Keratinocyte (primary cell): Measurements from ENCODE around the gene MRTFB. TPM values are rescaled to one million over a fixed set of nuclear protein-coding genes. Genes with fewer than 3 reads are reported as not detected.

Experiments used
- DNase-seq: peaks from one replicate; pipeline ENCODE4 v3.0.0-alpha.2; 2011; ENCODE audit warnings: low read depth, missing footprints, low spot score
- FAIRE-seq: peaks from 2 replicates; lab custom pipeline; 2011; peaks lifted over from hg19 to GRCh38; lab: Jason Lieb, UNC
- H2AFZ ChIP-seq: 2 replicates; pipeline ENCODE4 v1.6.0; 2012; ENCODE audit warnings: low read length, control low read depth, inconsistent platforms; ENCODE audit not compliant: control insufficient read depth
- H3K27ac ChIP-seq: 2 replicates; pipeline ENCODE4 v1.5.1; 2011; ENCODE audit warnings: low read length; ENCODE audit not compliant: control insufficient read depth, insufficient read depth
- H3K27me3 ChIP-seq: 3 replicates; pipeline ENCODE4 v1.6.0; 2011; ENCODE audit warnings: low read length; ENCODE audit not compliant: control insufficient read depth, insufficient read depth; ENCODE audit errors: extremely low read depth
- H3K36me3 ChIP-seq, 2 experiments: 2 replicates in 1 of 2; 3 replicates in 1 of 2; pipeline ENCODE4 v1.5.1; 2011; ENCODE audit warnings: low read length in 2 of 2, mild to moderate bottlenecking in 1 of 2; ENCODE audit not compliant: control insufficient read depth in 2 of 2, insufficient read depth in 2 of 2; ENCODE audit errors: extremely low read depth in 1 of 2
- H3K4me1 ChIP-seq: 3 replicates; pipeline ENCODE4 v1.5.1; 2011; ENCODE audit warnings: low read length; ENCODE audit not compliant: control insufficient read depth, insufficient read depth; ENCODE audit errors: extremely low read depth
- H3K4me2 ChIP-seq: 3 replicates; pipeline ENCODE4 v1.6.0; 2011; ENCODE audit warnings: low read depth, low read length; ENCODE audit not compliant: control insufficient read depth, insufficient read depth; ENCODE audit errors: extremely low read depth
- H3K4me3 ChIP-seq, 3 experiments: fragments of 200-600 bp in 1 of 3; sonication (generic) in 1 of 3; 2 replicates in 2 of 3; 3 replicates in 1 of 3; pipeline ENCODE4 v1.5.1; 2011 to 2016; ENCODE audit warnings: low read length in 3 of 3, mild to moderate bottlenecking in 3 of 3, control low read depth in 2 of 3, inconsistent platforms in 1 of 3, low read depth in 1 of 3, mixed read lengths in 1 of 3, mixed run types in 1 of 3, moderate library complexity in 1 of 3; ENCODE audit not compliant: control insufficient read depth in 2 of 3, insufficient read depth in 2 of 3; ENCODE audit errors: extremely low read depth in 1 of 3
- H3K79me2 ChIP-seq: 2 replicates; pipeline ENCODE4 v1.6.0; 2012; ENCODE audit warnings: low read length; ENCODE audit not compliant: control insufficient read depth, insufficient read depth
- H3K9ac ChIP-seq: 3 replicates; pipeline ENCODE4 v1.6.0; 2011; ENCODE audit warnings: low read length; ENCODE audit not compliant: control insufficient read depth, insufficient read depth; ENCODE audit errors: extremely low read depth
- H3K9me1 ChIP-seq: 3 replicates; pipeline ENCODE4 v1.6.0; 2011; ENCODE audit warnings: low read length; ENCODE audit not compliant: control insufficient read depth, insufficient read depth; ENCODE audit errors: extremely low read depth
- H3K9me3 ChIP-seq: 2 replicates; pipeline ENCODE4 v1.5.1; 2012; ENCODE audit warnings: low read depth, low read length; ENCODE audit not compliant: control insufficient read depth
- H4K20me1 ChIP-seq: 3 replicates; pipeline ENCODE4 v1.6.0; 2011; ENCODE audit warnings: low read length; ENCODE audit not compliant: control insufficient read depth, insufficient read depth; ENCODE audit errors: extremely low read depth
- EZH2 ChIP-seq: IDR thresholded peaks from one replicate; pipeline ENCODE4 v1.6.1; 2012; ENCODE audit warnings: inconsistent platforms, mild to moderate bottlenecking, low read length, moderate library complexity
- dilution Hi-C: fragments of 300-500 bp; cut with MboI; formaldehyde crosslinking; loops from one replicate; pipeline ENCODE4 v1.7.0; 2020; ENCODE audit warnings: low sequenced_read_pairs; ENCODE audit not compliant: extremely low pct_ligation_motif_present
- polyA plus RNA-seq, 5 experiments: library from polyadenylated mRNA; depleted of rRNA in 3 of 5; stranded (reverse) in 3 of 5; stranded (forward) in 1 of 5; unstranded in 1 of 5; fragments of >200 nt; gene quantifications; 1 replicate in 1 of 5; 2 replicates in 3 of 5; 3 replicates in 1 of 5; pipeline versions ENCODE4 v1.2.1 to v1.2.3, GENCODE V29; 2011 to 2012; ENCODE audit warnings: missing spikeins in 2 of 5, low read depth in 1 of 5, low replicate concordance in 1 of 5
- TF ChIP-seq, protein P1 (sequence below), 3 experiments: IDR thresholded peaks in 1 of 3; conservative IDR thresholded peaks in 1 of 3; optimal IDR thresholded peaks in 1 of 3; 2 replicates in 2 of 3; 3 replicates in 1 of 3; pipeline versions ENCODE3 to v1.5.1; 2011; ENCODE audit warnings: low read length in 3 of 3, mild to moderate bottlenecking in 3 of 3, moderate library complexity in 2 of 3, control low read depth in 1 of 3, inconsistent platforms in 1 of 3; ENCODE audit not compliant: insufficient read depth in 2 of 3; ENCODE audit errors: extremely low read depth in 1 of 3

MRTFB gene
- polyA plus RNA-seq, 1 donor (not counting 4 experiments of a cell fraction or from before 2014, with no cell fraction given) = 12.1 TPM

GRCh38 chr16:14223632-14224031 is 152.5 kb downstream of the MRTFB start:
- peaks cover 2 to 3% of the 10 kb centered on the region in 2 experiments for H3K36me3 ChIP-seq
- no peak overlapping the region for H3K9ac ChIP-seq
- TF ChIP-seq, protein P1, sequence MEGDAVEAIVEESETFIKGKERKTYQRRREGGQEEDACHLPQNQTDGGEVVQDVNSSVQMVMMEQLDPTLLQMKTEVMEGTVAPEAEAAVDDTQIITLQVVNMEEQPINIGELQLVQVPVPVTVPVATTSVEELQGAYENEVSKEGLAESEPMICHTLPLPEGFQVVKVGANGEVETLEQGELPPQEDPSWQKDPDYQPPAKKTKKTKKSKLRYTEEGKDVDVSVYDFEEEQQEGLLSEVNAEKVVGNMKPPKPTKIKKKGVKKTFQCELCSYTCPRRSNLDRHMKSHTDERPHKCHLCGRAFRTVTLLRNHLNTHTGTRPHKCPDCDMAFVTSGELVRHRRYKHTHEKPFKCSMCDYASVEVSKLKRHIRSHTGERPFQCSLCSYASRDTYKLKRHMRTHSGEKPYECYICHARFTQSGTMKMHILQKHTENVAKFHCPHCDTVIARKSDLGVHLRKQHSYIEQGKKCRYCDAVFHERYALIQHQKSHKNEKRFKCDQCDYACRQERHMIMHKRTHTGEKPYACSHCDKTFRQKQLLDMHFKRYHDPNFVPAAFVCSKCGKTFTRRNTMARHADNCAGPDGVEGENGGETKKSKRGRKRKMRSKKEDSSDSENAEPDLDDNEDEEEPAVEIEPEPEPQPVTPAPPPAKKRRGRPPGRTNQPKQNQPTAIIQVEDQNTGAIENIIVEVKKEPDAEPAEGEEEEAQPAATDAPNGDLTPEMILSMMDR (optimal IDR thresholded peaks at IDR 0.05 in 1 of 3, IDR thresholded peaks at IDR 0.05 in 1 of 3, conservative IDR thresholded peaks at IDR 0.05 in 1 of 3; ENCODE audit: extremely low read depth in 1 of 3, insufficient read depth in 2 of 3, low read length in 3 of 3) = no peak
- no peak for TF ChIP-seq EZH2
- H3K4me3 ChIP-seq = no peak overlapping the region
- DNase-seq = no peak
- no peak overlapping the region for H2AFZ ChIP-seq
- FAIRE-seq = no peak
- no peaks in the 10 kb centered on the region for H4K20me1 ChIP-seq
- H3K9me3 ChIP-seq = no peaks in the 10 kb centered on the region
- H3K27ac ChIP-seq = no peak overlapping the region
- no peak overlapping the region for H3K4me2 ChIP-seq
- no peaks in the 10 kb centered on the region for H3K27me3 ChIP-seq
- dilution Hi-C loops = no loop called here
- H3K79me2 ChIP-seq = no peaks in the 10 kb centered on the region
- no peaks in the 10 kb centered on the region for H3K4me1 ChIP-seq
- no peaks in the 10 kb centered on the region for H3K9me1 ChIP-seq

DNA sequence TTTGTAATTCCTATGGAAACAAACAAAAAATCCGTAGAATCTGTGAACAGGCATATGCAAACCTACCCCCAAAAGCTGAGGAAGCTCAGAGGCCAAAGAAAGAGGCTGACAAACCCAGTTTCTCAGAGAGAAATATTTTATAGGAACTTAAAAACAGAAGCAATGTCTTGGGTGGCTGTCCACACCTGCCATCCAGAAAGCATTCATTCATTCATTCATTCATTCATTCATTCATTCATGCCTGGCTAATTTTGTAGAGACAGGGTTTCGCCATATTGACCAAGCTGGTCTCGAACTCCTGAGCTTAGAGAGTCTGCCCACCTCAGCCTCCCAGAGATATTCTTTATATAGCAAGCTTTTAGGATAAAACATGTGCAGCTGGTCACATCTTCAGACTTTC is 154.3 kb downstream of the MRTFB start:
- dilution Hi-C loops = no loop called here
- no peak overlapping the region for H3K4me3 ChIP-seq
- H4K20me1 ChIP-seq = no peaks in the 10 kb centered on the region
- no peaks in the 10 kb centered on the region for H3K9me3 ChIP-seq
- DNase-seq = no peak
- no peak for TF ChIP-seq EZH2
- TF ChIP-seq, protein P1 (optimal IDR thresholded peaks at IDR 0.05 in 1 of 3, IDR thresholded peaks at IDR 0.05 in 1 of 3, conservative IDR thresholded peaks at IDR 0.05 in 1 of 3; ENCODE audit: extremely low read depth in 1 of 3, insufficient read depth in 2 of 3, low read length in 3 of 3) = no peak
- H3K4me1 ChIP-seq = no peaks in the 10 kb centered on the region
- no peak overlapping the region for H3K4me2 ChIP-seq
- H3K9me1 ChIP-seq = no peaks in the 10 kb centered on the region
- H3K79me2 ChIP-seq = no peaks in the 10 kb centered on the region
- H2AFZ ChIP-seq = no peak overlapping the region
- H3K27ac ChIP-seq = no peak overlapping the region
- no peak overlapping the region for H3K9ac ChIP-seq
- no peaks in the 10 kb centered on the region for H3K27me3 ChIP-seq
- no peak for FAIRE-seq
- H3K36me3 ChIP-seq = peaks cover 0 to 2% of the 10 kb centered on the region in 2 experiments
